Prostate gland (tissue), 2 donors: Measurements from ENCODE around the gene CLN6.

Experiments
- POLR2A ChIP-seq: fragments of 450-650 bp; IDR thresholded peaks from one replicate; pipeline ENCODE4 v1.6.1; 2016; ENCODE audit warnings: antibody characterized with exemption, mild to moderate bottlenecking
- TF ChIP-seq, protein P1 (sequence below), 4 experiments: fragments of 200-600 bp in 2 of 4; fragments of 450-650 bp in 2 of 4; sonication (generic) in 2 of 4; IDR thresholded peaks; 1 replicate in 3 of 4; 2 replicates in 1 of 4; pipeline ENCODE4 v1.5.1; 2016 to 2019; ENCODE audit warnings: antibody characterized with exemption in 4 of 4, mild to moderate bottlenecking in 2 of 4, moderate library complexity in 2 of 4

DNA sequence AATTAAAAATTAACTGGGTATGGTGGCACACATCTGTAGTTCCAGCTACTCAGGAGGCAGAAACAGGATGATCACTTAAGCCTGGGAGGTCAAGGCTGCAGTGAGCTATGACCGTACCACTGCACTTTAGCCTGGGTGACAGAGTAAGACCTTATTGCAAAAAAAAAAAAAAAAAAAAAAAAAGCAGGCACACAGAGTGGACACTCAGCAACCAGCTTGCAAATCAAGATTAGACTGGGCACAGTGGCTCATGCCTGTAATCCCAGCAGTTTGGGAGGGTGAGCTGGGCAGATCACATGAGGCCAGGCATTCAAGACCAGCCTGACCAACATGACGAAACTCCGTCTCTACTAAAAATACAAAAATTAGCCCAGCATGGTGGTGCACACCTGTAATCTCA, 5.4 kb downstream of the CLN6 start:
- no peak for TF ChIP-seq POLR2A
- TF ChIP-seq, protein P1, sequence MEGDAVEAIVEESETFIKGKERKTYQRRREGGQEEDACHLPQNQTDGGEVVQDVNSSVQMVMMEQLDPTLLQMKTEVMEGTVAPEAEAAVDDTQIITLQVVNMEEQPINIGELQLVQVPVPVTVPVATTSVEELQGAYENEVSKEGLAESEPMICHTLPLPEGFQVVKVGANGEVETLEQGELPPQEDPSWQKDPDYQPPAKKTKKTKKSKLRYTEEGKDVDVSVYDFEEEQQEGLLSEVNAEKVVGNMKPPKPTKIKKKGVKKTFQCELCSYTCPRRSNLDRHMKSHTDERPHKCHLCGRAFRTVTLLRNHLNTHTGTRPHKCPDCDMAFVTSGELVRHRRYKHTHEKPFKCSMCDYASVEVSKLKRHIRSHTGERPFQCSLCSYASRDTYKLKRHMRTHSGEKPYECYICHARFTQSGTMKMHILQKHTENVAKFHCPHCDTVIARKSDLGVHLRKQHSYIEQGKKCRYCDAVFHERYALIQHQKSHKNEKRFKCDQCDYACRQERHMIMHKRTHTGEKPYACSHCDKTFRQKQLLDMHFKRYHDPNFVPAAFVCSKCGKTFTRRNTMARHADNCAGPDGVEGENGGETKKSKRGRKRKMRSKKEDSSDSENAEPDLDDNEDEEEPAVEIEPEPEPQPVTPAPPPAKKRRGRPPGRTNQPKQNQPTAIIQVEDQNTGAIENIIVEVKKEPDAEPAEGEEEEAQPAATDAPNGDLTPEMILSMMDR (IDR thresholded peaks at IDR 0.05) = no peak
